CD4-positive, alpha-beta T cell treated with Interleukin-6 at 100 ng/mL for 8 hours (primary cell): ENCODE measurements around the gene GALNT10.

ENCODE experiments used
- DNase-seq: peaks from one replicate; pipeline ENCODE4 v3.0.0-alpha.2; 2020; ENCODE audit warnings: mixed read lengths, low spot score

The GALNT10 gene

DNA sequence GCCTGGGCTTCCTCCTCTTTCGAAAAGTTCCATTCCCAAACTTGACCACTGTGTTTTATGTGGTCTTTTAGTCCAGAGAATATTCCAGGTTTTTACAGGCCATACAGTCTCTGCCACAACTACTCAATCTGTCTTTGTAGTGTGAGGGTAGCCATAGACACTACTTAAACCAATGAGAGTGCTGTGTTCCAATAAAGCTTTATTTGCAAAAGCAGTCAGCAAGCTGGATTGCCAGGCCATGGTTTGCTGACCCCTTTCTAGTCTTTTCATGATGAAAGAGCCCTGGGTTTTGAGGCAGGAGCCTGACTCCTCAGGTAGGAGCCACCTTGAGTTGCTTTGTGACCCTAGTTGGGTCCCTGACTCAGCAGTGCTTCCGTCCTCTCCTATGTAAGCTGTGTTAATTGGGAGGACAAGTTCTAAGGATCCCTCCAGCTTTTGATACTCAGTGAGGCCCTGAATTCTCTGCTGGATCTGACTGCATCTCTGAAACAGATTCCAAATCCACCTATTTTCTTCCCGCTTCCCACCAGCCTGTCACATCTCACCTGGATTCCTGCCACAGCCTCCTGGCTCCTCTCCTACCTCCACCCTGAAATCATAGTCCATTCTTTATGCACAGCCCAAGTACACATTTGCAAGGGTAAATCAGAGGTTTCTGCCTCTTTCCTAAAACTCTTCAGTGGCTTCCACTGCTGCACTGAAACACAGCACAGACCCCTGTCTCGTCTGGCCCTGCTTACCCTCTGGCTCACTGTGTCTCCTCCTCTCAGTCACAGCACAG is 13.5 kb downstream of the GALNT10 start:
- no peak for DNase-seq

DNA sequence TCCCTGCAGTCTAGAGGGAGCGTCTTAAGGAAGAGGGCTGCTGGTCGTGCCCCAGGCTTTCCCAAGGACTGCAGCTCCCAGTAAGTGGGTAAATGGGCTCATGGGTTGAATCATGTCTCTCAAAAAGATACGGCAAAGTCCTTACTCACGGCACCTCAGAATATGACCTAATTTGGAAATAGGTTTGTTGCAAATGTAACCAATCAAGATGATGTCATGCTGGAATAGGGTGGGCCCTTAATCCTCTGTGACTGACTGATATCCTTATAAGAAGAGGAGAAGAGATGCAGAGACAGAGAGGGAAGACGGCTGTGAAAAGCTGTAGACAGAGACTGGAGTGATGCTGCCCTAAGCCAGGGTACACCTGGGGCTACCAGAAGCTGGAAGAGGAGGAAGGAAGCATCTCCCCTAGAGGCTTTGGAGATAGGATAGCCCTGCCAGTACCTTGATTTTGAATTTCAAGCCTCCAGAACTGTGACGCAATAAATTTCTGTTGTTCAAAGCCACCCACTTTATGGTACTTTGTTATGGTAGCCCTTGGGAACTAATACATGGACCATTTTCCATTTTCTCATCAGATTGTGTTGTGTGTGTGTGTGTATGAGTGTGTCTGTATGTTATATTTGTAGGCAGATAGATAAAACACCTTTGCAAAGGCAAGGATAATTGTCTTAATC is 15.0 kb downstream of the GALNT10 start:
- DNase-seq, result no peak

DNA sequence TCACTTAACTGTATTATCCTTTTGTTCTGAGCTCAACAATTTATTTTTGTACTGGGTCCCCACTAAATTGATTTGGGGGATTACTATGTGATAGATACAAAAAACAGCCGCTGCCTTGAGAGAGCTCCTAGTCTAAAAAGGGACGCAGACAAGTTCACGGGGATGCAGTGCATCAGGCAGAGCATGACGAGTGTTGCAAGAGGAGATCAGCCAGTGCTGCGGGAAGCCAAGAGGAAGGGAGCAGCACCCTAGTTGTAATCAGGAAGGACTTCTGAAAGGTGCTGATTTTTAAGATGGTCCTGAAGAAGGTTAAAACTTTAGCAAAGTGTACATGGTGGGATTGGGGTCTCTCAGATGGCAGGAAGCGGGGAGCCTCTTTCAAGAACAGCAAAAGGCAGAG is 15.8 kb downstream of the GALNT10 start:
- DNase-seq, result no peak

DNA sequence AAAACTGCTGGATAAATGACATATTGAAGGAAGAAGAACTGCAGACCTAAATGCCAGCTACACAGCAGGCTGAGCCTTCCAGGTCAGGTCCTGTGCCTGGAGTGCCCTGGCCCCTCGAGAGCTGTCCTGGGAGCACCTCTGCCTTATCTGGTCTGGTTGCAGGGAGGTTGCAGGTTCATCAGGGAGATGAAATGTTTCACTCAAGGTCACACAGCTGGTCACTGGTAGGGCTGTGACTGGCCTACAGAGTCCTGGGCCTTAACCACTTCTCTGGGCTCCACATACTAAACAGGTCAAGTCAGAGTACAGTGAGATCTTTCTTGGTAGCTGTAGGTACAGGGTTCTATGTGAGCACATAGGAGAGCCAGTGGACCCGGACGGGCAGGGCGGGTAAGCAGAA is 16.7 kb downstream of the GALNT10 start:
- no peak for DNase-seq

DNA sequence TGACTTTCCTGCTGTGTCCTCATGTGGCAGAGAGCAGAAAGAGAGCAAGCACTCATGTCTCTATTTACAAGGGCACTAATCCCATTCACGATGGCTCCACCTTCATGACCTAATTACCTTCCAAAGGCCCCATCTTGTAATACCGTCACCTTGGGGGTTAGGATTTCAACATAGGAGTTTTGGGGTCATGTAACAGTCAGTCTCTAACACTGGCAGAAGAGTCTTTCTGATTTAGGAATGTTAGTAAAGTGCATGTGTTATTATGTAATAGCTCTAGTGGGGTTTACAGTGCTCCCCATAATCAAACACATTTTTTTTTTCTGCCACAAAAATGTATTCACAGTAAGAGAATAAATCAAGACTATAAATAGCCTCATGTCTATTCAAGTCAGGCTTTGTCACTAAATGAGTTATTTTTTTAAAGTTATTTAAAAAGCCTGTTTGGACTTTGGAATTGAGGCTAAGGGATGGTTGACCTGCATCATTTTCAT is 19.1 kb downstream of the GALNT10 start:
- DNase-seq, result no peak

DNA sequence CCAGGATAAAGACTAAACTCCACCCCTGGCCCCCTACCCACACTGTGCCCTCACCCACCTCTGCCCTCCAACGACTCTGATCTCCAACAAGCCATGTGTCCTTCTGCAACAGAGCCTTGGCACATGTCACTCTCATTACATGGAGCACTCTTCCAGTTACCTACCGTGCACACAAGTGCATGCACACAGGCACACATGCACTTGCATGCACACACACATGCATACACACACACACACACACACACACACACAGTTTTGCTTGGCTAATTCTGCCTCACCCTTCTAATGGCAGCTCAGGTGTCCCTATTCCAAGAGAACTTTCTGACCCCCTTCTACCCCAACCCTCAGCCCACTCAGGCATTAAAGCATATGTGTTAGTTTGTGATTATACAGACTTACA is 19.6 kb downstream of the GALNT10 start:
- DNase-seq, result no peak

DNA sequence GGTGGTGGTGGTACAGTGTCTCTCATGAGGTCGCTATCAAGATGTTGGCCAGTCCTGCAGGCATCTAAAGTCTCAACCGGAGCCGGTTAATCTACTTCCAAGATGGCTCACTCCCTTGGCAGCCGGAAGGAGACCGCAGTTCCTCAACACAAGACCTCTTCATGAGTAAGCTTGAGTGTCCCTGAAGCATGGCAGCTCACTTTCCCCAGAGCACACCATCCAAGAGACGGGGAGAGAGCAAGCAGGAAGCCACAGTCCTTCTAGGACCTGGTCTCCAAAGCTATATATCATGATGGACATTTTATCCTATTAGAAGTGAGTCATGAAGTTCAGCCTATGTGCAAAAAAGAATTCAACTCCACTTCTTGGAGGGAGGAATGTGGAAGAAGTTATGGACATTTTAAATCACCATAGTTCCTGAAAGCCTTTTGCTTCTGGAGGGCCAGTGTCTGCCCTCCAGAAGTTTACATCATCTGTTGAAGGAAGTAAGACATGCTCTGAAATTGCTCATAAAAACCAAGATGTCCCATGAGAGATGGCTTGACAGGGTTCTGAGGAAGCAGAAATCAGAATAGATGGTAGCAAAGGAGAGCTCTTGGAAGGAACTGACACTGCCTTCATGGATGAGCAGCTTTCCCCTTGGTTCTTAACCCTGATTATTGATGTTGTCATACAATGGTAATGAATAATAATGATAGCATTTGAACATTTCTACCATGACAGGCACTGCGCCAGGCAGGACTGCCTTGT is 21.3 kb downstream of the GALNT10 start:
- no peak for DNase-seq

DNA sequence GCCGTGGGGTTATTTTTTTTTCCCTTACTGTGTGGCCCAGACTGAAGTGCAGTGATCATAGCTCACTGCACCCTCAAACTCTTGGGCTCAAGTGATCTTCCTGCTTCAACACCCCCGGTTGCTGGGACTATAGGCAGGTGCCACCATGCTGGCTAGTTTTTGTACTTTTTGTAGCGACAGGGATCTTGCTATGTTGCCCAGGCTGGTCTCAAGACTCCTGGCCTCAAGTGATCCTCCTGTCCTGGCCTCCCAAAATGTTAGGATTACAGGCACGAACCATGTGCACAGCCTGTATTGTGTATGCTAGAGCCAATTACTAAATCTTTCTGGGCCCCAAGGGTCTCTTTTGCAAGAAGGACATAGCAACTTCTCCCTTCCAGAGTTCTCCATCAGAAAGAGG is 23.1 kb downstream of the GALNT10 start:
- DNase-seq, result no peak

DNA sequence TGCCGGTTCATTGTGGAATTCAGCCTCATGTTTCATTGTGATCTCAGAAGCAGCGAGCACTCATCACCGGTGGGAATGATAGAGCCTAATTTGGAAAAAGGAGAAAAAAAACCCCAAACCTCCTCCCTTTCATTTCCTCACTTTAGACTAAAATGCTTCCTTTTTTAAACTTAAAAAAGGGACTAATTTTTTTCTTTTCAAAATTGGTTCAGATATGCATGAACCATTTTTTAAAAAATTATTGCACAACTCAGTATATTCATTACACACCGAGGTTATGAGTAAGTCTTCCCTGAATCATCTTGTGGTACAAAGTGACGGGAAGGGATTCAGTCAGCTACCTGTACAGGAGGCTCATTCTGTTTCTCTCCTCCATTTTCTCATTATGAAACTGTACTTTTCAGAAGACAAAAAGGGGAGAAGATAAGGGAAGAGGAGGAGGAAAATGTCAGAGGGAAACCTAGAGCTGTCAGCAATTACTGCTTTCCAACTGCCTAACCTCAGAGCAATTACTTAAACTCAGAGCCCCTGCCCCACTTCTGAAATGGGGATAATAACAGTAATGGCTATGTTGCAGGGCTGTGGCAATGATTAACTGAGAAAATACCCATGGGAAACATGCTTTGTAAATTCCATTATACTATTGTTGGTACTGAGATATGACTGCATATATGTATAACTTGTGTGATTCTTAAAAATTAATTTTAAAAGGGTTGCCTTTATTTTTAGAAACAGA is 24.0 kb downstream of the GALNT10 start:
- DNase-seq, result no peak

DNA sequence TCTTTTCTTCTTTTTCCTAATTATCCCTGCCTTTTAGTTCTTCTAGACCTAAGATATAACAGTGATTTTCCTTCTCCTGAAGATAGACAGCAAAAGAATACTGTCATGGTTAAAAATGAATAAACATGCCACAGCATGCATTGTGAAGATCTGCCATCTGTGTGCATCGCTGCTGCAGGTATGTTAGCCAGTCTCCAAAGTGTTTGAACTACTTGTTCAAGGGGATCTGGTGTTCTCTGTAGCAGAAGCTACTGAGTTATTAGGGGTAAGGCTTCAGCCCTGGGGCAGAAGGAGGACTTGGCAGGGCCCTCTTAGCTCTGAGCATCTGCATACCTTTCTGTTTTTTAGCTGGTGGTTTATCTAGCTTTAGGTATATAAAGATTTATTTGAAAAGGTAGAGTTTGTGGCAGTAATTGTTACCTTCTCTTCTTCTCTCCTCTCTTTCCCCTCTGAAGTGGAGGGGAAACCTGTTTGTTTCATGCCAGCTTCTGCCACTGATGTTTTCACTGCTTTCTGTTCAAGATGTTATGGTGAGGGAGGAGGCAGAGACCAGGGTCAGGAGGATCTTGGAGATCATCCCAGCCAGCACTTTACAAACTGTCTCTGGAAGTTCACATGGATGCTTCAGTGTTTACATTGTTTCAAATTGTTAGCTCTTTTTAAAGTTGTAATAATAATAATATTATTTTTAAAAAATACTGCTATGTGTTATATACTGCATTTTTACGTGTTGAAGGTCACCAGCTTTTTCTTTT is 25.2 kb downstream of the GALNT10 start:
- DNase-seq, result no peak

DNA sequence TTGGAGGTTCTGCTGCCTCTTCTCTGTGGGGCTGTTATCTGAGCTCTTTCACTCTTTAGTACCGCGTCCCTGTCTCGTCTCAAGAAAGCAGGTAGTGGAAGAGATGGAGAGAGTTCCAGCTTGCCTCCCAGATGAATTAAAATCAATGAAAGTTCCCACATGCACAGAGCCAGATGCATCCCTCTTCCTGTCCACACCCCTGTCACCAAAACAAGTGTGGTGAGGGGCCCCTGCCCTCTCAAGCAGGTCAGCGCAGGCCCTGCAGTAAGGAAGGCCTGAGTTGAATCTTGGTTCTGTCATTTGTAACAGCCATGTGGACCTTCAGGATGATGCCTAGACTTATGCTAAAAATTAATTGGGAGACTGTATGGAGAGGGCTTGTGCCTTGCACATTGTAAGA is 26.9 kb downstream of the GALNT10 start:
- no peak for DNase-seq

DNA sequence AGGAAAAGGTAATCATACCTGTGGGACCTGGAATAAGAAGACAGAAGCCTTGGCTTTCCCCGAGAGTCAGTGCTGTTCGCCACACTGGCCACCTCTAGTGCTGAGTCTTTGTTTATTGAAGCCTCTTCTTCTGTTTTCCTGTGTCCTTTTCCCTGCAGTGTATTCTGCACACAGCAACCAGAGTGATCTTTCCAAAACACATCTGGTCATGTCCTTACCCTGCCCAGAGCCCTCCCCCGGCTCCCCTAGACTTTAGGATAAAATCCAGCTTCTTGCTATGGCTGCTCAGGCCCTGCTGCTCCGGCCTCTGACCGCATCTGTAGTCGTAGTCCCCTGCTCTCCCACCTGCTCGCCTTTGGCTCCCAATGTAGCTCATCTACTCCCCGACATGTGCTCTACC is 28.3 kb downstream of the GALNT10 start:
- no peak for DNase-seq

DNA sequence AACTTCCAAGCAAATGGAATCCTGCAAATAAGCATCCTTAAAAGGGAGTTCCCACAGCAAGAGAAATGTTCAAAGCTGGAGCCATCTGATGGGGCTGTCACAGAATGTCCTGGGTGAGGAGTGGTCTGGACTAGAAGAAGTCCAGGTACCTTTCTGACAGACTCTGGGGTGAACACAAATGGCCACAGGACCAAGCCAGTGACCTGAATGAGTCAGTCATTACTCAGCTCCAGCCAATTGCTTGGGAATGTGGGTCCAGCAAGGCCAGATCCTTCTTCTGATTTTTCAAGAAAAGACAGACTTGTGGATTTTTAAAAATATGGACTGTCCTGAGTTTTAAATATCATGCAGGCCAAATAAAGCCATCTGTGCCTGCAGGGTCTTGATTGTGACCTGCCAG is 30.1 kb downstream of the GALNT10 start:
- no peak for DNase-seq

DNA sequence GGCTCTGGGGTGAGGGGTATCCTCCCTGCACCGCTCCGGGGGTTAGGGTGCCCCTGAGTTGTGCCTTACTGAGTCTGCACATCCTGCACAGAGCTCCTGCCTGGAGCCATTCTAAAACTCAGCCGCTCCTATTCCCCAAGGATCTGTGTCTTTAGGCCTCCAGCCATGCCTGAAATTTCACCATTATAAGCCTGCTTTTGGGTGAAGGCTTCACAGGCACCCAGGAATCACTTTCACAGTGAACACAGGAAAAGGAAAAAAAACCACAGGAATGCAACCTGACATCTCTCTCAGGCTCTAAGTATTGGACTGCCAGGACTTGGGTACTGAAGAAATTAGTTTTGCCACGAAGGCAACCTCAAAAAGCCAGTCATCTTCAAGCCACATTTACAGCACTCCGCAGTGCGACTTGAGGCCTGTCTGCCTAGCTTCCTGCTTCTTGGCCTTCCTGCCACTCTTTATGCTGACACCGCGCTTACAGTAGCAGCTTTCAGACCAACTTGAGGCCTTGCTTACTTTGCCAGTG is 30.9 kb downstream of the GALNT10 start:
- peak; percentile 72 for DNase-seq

DNA sequence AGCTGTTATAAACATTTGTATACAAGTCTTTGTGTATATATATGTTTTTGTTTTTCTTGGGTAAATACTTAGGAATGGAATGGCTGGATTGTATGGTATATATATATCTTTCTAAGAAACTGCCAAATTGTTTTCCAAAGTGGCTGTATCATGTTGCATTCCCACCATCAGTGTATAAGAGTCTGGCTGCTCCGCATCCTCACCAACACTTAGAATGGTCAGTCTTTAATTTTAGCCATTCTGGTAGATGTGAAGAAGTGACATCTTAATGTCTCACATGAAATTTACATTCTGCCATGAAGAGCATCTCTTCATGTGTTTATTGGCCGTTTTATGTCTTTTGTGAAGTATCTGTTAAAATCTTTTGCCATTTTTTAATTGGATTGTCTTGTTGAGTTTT is 31.9 kb downstream of the GALNT10 start:
- no peak for DNase-seq

DNA sequence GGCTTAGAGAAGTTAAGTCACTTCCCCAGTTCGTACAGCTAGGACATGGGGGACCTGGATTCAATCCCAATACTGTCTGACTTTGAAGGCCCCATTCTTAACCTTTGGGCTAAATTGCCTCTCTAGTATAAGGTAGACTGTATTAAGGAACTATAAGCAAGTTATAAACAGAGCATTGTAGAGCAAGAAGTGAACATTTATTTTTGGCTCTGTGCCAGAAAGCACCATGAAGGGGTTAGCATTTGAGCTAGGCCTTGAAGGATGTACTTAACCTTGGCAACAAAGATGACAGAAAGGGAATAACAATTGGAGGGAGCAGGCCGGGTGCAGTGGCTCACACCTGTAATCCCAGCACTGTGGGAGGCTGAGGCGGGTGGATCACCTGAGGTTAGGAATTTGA is 32.8 kb downstream of the GALNT10 start:
- no peak for DNase-seq

DNA sequence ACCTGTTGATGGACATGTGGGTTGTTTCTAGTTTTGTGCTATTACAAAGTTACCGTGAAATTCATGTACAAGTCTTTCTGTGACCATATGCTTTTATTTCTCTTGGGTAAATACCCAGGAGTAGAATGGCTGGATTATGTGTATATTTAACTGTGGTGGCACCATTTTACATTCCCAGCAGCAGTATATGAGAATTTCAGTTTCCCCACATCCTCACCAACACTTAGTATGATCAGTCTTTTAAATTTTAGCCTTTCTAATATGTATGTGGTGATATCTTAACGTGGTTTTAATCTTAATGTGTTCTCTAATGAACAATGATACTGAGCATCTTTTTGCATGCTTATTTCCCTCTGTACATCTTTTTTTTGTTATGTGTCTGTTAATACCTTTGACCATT is 36.6 kb downstream of the GALNT10 start:
- DNase-seq, result no peak

DNA sequence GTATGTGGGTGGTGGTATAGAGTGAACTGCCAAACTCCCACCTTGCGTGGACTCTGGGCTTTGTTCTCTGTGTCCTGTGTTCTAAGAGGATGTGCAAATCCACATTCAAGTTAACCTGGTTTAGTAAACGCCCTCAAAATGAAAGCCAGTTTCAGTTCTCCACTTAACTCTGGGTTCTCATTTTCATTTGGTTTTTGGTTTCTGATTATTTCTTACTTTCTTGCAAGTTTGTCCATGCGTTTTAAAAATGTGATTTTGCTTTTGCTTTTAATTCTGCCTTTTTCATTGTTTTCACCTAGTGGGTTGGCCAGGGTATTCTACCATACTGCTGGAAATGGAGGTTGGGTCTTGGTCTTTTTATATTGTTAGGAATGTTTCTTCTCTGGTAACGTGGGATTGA is 38.2 kb downstream of the GALNT10 start:
- DNase-seq, result no peak

DNA sequence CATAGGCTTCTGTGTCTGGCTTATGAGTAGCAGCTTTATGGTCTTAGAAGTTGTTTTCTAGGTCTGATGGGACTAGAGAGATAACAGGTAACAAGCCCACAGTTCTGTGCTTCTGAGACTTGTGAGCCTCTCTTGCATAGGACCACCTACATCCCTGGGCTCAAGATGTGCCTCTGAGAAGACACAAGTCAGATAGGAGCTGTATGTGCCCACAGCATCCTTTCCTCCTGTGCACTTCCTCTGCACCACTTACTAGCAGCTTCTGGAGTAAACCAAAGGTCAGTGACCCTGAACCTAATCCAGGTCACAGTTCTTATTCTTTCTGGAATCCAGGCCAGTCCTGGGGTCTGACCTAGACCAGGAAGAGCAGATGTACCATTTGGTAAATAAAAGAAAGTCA is 40.0 kb downstream of the GALNT10 start:
- DNase-seq, result no peak

DNA sequence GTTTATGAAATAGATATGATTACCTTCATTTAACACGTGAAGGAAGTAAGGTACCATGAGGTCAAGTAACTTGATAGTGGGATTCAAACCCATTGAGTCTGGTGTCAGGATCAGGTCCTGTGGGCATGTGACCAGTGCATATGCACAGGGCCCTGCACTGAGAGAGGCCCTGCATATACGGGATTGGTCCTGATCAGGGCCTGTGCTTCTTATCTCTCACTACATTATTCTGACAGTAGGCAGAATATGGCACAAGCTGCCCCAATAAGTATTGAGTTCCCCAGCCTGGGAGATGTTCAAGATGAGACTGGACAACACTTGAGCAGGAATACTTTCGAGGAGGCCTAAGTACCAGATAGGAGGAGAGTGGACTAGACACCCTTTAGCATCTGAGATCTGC is 44.0 kb downstream of the GALNT10 start:
- no peak for DNase-seq

DNA sequence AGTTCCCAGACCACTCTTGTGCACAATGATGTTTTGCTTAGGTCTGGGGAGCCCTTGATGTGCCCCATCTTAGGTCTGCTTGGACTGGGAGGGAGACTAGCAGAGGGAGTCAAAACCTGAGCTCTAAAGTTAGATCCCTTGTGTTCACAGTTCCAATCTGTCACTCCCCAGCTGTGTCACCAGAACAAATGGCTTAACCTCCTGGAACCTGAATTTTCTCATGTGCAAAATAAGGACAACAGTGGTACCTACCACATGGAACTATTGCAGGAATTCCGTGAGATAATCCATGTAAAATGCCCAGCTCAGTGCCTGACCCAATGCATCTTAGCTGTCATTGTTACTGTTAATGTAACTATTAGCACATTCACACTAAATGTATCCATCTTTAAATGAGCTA is 45.5 kb downstream of the GALNT10 start:
- no peak for DNase-seq
